Measurements from ENCODE around the gene ADGRL1. TPM values are rescaled to one million over a fixed set of nuclear protein-coding genes. Genes with fewer than 3 reads are reported as not detected.
"Not testable (repeated sequence)": the region's sequence is repeated elsewhere in the genome, so short reads cannot be mapped to it uniquely, and the experiment has no call there.

ADGRL1 gene
- total RNA-seq, 1 experiment from 2014 or later = 6.2 TPM

DNA sequence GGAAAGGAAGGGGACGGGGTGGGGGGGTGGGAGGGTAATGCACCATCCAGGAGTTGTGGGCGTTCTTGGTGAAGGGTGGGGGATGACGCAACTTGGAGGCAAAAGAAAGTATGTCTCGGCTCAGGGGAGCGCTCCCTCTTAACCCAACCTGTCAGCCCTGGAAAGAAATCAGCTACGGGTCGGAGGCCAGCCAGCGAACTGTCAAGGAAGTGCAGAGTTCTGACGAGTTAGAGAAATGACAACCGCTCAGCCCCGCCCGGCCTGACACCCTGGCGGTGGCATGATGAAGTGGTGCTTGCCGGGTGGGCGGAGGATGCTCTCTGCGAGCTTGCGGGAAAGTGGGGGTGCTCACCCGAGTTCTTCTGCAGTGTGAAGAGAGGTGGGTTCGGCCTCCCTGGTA lies 15.4 kb upstream of the ADGRL1 start:
- not testable (repeated sequence) for DNase-seq (ENCODE audit: extremely low read depth, low read depth)

DNA sequence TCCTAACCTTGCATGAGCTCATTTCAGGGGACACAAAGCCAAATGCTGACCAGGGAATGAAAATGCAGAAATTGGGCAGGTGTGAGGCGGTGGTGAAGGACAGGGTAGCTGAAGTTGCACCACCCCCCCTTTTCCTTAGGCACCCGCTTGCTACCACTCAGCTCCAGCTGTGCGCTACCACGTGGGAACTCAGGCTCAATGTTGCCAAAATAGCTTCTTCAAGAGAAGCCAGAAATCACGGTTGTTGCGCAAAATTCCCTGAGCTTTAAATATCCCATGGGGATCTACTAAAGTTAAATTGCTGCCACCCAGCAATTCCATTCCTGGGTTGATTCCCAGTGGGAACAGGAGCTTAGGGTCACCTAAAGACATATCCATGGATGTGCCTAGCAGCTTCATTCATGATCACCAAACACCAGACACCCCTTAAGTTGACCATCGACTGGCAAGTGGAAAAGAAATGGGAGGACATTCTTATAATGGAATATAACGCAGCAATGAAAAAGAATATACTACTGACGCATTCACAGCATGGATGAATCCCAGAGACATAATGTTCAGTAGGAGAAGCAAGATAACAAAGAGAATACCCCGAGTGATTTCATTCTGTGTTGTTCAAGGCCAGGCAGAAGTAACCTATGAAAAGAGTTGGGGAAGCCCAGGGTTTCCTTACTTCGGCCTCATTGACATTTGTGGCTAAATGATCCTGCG lies 12.8 kb upstream of the ADGRL1 start:
- DNase-seq (ENCODE audit: extremely low read depth, low read depth) = no peak

- not testable (repeated sequence) for DNase-seq (ENCODE audit: extremely low read depth, low read depth)
These were observed 11.9 kb upstream of the ADGRL1 start for GRCh38 chr19:14217886-14218285.

GRCh38 chr19:14214580-14214979 lies 8.6 kb upstream of the ADGRL1 start:
- no peak for DNase-seq (ENCODE audit: extremely low read depth, low read depth)

DNA sequence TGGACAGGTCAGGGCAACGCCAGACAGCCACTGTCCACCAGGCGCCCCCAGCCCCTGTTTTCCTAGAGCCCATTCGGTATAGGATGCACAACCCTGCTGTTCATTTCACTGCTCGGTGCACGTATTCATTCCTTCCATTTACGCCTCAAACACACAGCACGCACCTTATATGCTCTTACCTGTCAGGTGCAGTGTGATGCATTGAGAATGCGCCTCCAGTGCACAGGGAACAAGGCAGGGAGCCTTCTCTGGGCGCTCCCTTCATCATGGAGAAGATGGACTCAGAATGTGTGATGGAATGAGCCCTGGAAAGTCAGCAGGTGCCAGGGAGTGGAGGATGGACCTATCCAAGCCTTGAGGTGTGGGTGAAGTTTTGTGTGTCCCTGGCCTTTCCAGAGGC lies 4.2 kb upstream of the ADGRL1 start:
- DNase-seq (ENCODE audit: extremely low read depth, low read depth) = not testable (repeated sequence)

GRCh38 chr19:14209401-14209800 lies 3.4 kb upstream of the ADGRL1 start:
- DNase-seq (ENCODE audit: extremely low read depth, low read depth) = not testable (repeated sequence)

GRCh38 chr19:14208496-14208895 lies 2.5 kb upstream of the ADGRL1 start:
- not testable (repeated sequence) for DNase-seq (ENCODE audit: extremely low read depth, low read depth)

GRCh38 chr19:14207796-14208195 lies 1.8 kb upstream of the ADGRL1 start:
- DNase-seq (ENCODE audit: extremely low read depth, low read depth) = not testable (repeated sequence)

GRCh38 chr19:14206737-14207726 lies 1.1 kb upstream of the ADGRL1 start:
- peak; percentile 86 for DNase-seq (ENCODE audit: extremely low read depth, low read depth)

- DNase-seq (ENCODE audit: extremely low read depth, low read depth) = not testable (repeated sequence)
These were observed 339 bp upstream of the ADGRL1 start for GRCh38 chr19:14206308-14206707.

DNA sequence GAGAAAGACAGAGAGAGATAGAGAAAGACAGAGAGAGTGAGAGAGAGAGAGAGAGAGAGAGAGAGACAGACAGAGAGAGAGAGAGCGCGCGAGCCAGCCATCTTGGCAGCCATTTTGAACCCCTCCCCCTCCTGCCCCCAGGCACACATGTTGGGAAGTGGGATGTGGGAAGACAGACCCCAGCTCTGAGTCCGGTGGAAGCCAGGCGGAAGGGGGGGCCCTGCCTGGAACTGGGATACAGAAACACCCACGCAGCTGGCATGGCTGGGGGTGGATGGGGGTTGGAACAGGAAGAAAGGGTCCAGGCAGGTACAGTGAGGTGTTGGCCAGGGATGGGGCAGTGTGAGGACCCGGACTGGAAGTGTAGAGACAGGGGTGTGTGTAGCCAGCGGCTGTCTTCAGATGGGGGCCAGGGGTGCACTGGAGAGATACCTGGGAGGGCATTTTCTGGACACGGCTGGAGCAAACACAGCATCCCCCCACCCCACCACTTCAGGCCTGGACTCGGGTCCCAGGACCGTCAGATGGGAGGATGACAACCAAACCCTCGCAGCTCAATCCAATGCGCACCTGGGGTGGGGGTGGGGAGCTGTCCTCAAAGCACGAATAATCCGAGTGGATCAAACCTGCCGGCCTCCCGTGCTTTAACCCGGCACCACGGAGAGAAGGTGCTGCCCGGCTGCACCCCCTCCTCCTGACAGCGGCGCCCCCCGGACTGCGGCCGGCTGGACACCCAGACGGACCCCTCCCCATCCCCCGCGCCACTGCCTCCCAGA lies 1.1 kb downstream of the ADGRL1 start:
- DNase-seq (ENCODE audit: extremely low read depth, low read depth) = not testable (repeated sequence)

- DNase-seq (ENCODE audit: extremely low read depth, low read depth) = not testable (repeated sequence)
These were observed 1.8 kb downstream of the ADGRL1 start for GRCh38 chr19:14204219-14204618.

- not testable (repeated sequence) for DNase-seq (ENCODE audit: extremely low read depth, low read depth)
These were observed 2.2 kb downstream of the ADGRL1 start for GRCh38 chr19:14203788-14204187.

- no peak for DNase-seq (ENCODE audit: extremely low read depth, low read depth)
These were observed 2.8 kb downstream of the ADGRL1 start for GRCh38 chr19:14203177-14203576.

GRCh38 chr19:14201481-14201880 lies 4.5 kb downstream of the ADGRL1 start:
- DNase-seq (ENCODE audit: extremely low read depth, low read depth) = not testable (repeated sequence)

GRCh38 chr19:14200147-14200841 lies 5.7 kb downstream of the ADGRL1 start:
- DNase-seq (ENCODE audit: extremely low read depth, low read depth) = not testable (repeated sequence)

- DNase-seq (ENCODE audit: extremely low read depth, low read depth) = no peak
These were observed 7.3 kb downstream of the ADGRL1 start for GRCh38 chr19:14198384-14199376.

GRCh38 chr19:14197882-14198281 lies 8.1 kb downstream of the ADGRL1 start:
- DNase-seq (ENCODE audit: extremely low read depth, low read depth) = no peak

DNA sequence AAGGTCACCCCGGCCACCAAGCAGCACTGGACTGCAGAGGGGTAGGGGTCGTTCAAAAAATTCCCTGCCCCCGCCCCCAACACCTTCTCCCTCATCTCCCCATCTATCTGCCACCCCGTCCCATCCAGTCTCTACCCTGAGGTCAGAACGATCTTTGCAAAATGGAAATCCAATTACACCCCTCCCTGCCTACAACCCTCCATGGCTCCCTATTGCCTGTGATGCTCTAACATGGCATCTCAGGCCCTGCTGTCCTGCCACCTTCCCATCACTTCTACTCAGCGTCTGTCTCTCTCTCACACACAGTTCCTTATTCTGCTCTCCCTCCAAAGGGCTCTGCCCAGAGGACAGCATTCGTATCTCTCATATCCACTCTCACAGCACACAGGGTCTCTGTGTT lies 8.7 kb downstream of the ADGRL1 start:
- not testable (repeated sequence) for DNase-seq (ENCODE audit: extremely low read depth, low read depth)

Data from NCI-H460 (cell line).